IMR-90 (cell line): ENCODE measurements around the gene GNB4. TPM values are rescaled to one million over a fixed set of nuclear protein-coding genes. Genes with fewer than 3 reads are reported as not detected.

Source experiments
- ATAC-seq: fragments of 200-7000 bp; cut with Tn5 transposase; 2 replicates; pipeline ENCODE4 v1.9.1; 2020; ENCODE audit warnings: low read depth, mild to moderate bottlenecking, moderate library complexity
- BruUV-seq: library from RNA; stranded (reverse); fragments of 400-500 nt; replicated peaks from 2 replicates; lab custom pipeline; 2021; lab: Mats Ljungman, UMichigan
- CTCF ChIA-PET: fragments of 300-600 bp; formaldehyde crosslinking; extraction: SDS; loops from one replicate; lab custom pipeline; 2021; ENCODE audit warnings: antibody characterized with exemption; lab: Yijun Ruan, JAX
- POLR2A ChIA-PET: fragments of 300-600 bp; sonication (Branson Sonifier 250); formaldehyde crosslinking; loops from one replicate; lab custom pipeline; 2022; ENCODE audit warnings: antibody characterized with exemption; ENCODE audit not compliant: unreplicated experiment; lab: Charles Lee
- DNase-seq: peaks from one replicate; pipeline ENCODE4 v3.0.0; 2013
- H2AFZ ChIP-seq: replicated peaks from 2 replicates; pipeline ENCODE3; 2013; ENCODE audit warnings: low read length, mild to moderate bottlenecking; ENCODE audit not compliant: poor library complexity
- H2AK5ac ChIP-seq: 2 replicates; pipeline ENCODE4 v1.6.1; 2013; ENCODE audit warnings: low read depth, low read length, inconsistent platforms
- H2AK9ac ChIP-seq: replicated peaks from 2 replicates; pipeline ENCODE3; 2013; ENCODE audit warnings: mild to moderate bottlenecking, low read depth, low read length, moderate library complexity; ENCODE audit not compliant: poor library complexity
- H2BK120ac ChIP-seq: 2 replicates; pipeline ENCODE4 v1.6.1; 2013; ENCODE audit warnings: low read depth, low read length, inconsistent platforms
- H2BK15ac ChIP-seq: 3 replicates; pipeline ENCODE4 v1.6.1; 2013; ENCODE audit warnings: low read depth, low read length, inconsistent platforms
- H2BK20ac ChIP-seq: 2 replicates; pipeline ENCODE4 v1.6.1; 2013; ENCODE audit warnings: low read depth, mild to moderate bottlenecking, inconsistent platforms, low read length, moderate library complexity
- H2BK5ac ChIP-seq: 2 replicates; pipeline ENCODE4 v1.6.1; 2013; ENCODE audit warnings: mild to moderate bottlenecking, low read depth, low read length, inconsistent platforms; ENCODE audit not compliant: poor library complexity, severe bottlenecking
- H3K14ac ChIP-seq: replicated peaks from 2 replicates; pipeline ENCODE4 v1.6.1; 2013; ENCODE audit warnings: low read depth, low read length, inconsistent platforms
- H3K18ac ChIP-seq: 2 replicates; pipeline ENCODE4 v1.6.1; 2013; ENCODE audit warnings: low read depth, low read length, control low read depth
- H3K23ac ChIP-seq: 2 replicates; pipeline ENCODE4 v1.6.1; 2013; ENCODE audit warnings: low read depth, low read length, inconsistent platforms
- H3K27ac ChIP-seq: 2 replicates; pipeline ENCODE4 v1.5.1; 2013; ENCODE audit warnings: mild to moderate bottlenecking, control low read depth, low read length; ENCODE audit not compliant: insufficient read depth
- H3K27me3 ChIP-seq: 2 replicates; pipeline ENCODE4 v1.6.1; 2013; ENCODE audit warnings: low read length; ENCODE audit not compliant: control insufficient read depth, insufficient read depth
- H3K36me3 ChIP-seq: 2 replicates; pipeline ENCODE4 v1.6.1; 2013; ENCODE audit warnings: low read length, mixed read lengths; ENCODE audit not compliant: control insufficient read depth, insufficient read depth
- H3K4ac ChIP-seq: 2 replicates; pipeline ENCODE4 v1.6.1; 2013; ENCODE audit warnings: low read depth, low read length, inconsistent platforms
- H3K4me1 ChIP-seq: 2 replicates; pipeline ENCODE4 v1.6.1; 2013; ENCODE audit warnings: low read length, mixed read lengths; ENCODE audit not compliant: control insufficient read depth, insufficient read depth
- H3K4me2 ChIP-seq: 2 replicates; pipeline ENCODE4 v1.6.1; 2013; ENCODE audit warnings: low read depth, mild to moderate bottlenecking, control low read depth, low read length, moderate library complexity
- H3K4me3 ChIP-seq: 2 replicates; pipeline ENCODE4 v1.5.1; 2013; ENCODE audit warnings: low read depth, mild to moderate bottlenecking, control low read depth, low read length, moderate library complexity; ENCODE audit not compliant: insufficient read depth
- H3K56ac ChIP-seq: 2 replicates; pipeline ENCODE4 v1.6.1; 2013; ENCODE audit warnings: low read length, inconsistent platforms; ENCODE audit not compliant: insufficient read depth; ENCODE audit errors: extremely low read depth
- H3K79me1 ChIP-seq, 2 experiments: 2 replicates each; pipeline ENCODE4 v1.6.1; 2013; ENCODE audit warnings: low read length in 2 of 2, inconsistent platforms in 1 of 2, low read depth in 1 of 2
- H3K9ac ChIP-seq: 2 replicates; pipeline ENCODE4 v1.6.1; 2013; ENCODE audit warnings: low read depth, low read length, control low read depth
- H3K9me1 ChIP-seq: 2 replicates; pipeline ENCODE4 v1.6.1; 2013; ENCODE audit warnings: low read length, inconsistent platforms; ENCODE audit not compliant: insufficient read depth
- H3K9me3 ChIP-seq: 2 replicates; pipeline ENCODE4 v1.6.1; 2013; ENCODE audit warnings: low read length; ENCODE audit not compliant: control insufficient read depth, insufficient read depth
- H4K20me1 ChIP-seq: 2 replicates; pipeline ENCODE4 v1.6.1; 2013; ENCODE audit warnings: low read length, inconsistent platforms; ENCODE audit not compliant: insufficient read depth
- H4K5ac ChIP-seq: 2 replicates; pipeline ENCODE4 v1.6.1; 2013; ENCODE audit warnings: mild to moderate bottlenecking, low read depth, low read length, control low read depth
- H4K8ac ChIP-seq, 2 experiments: 2 replicates each; pipeline ENCODE4 v1.6.1; 2013; ENCODE audit warnings: low read depth in 2 of 2, low read length in 2 of 2, control low read depth in 1 of 2, inconsistent platforms in 1 of 2
- H4K91ac ChIP-seq: 2 replicates; pipeline ENCODE4 v1.6.1; 2013; ENCODE audit warnings: low read depth, low read length, inconsistent platforms; ENCODE audit not compliant: insufficient read depth
- BHLHE40 ChIP-seq: fragments of 150-350 bp; IDR thresholded peaks from 2 replicates; pipeline ENCODE4 v1.6.1; 2016; ENCODE audit warnings: mild to moderate bottlenecking, low read depth, low read length
- CEBPB ChIP-seq: IDR thresholded peaks from 2 replicates; pipeline ENCODE4 v1.6.1; 2012; ENCODE audit warnings: low read depth, low read length, improper control_type of control experiment
- CHD1 ChIP-seq: IDR thresholded peaks from 2 replicates; pipeline ENCODE4 v1.6.1; 2012; ENCODE audit warnings: low read depth, low read length, improper control_type of control experiment
- CTCF ChIP-seq: conservative IDR thresholded peaks from 2 replicates; pipeline ENCODE4 v1.5.1; 2012; ENCODE audit warnings: mild to moderate bottlenecking, low read depth, low read length, improper control_type of control experiment
- ELK1 ChIP-seq: fragments of 150-350 bp; IDR thresholded peaks from 2 replicates; pipeline ENCODE4 v1.6.1; 2016; ENCODE audit warnings: low read depth, mild to moderate bottlenecking, low read length, moderate library complexity, borderline replicate concordance
- FOS ChIP-seq: fragments of 150-350 bp; IDR thresholded peaks from 2 replicates; pipeline ENCODE4 v1.6.1; 2016; ENCODE audit warnings: low read depth, low read length
- MAFK ChIP-seq: IDR thresholded peaks from 2 replicates; pipeline ENCODE4 v1.6.1; 2012; ENCODE audit warnings: low read depth, low read length, improper control_type of control experiment
- MAZ ChIP-seq: IDR thresholded peaks from 2 replicates; pipeline ENCODE4 v1.6.1; 2012; ENCODE audit warnings: low read depth, mild to moderate bottlenecking, low read length, improper control_type of control experiment, moderate library complexity, borderline replicate concordance
- MXI1 ChIP-seq: IDR thresholded peaks from 2 replicates; pipeline ENCODE4 v1.6.1; 2012; ENCODE audit warnings: low read depth, mild to moderate bottlenecking, low read length, moderate library complexity, borderline replicate concordance
- NFE2L2 ChIP-seq: fragments of 150-350 bp; IDR thresholded peaks from 2 replicates; pipeline ENCODE4 v1.6.1; 2016; ENCODE audit warnings: low read depth, mild to moderate bottlenecking, low read length
- POLR2A ChIP-seq: IDR thresholded peaks from 2 replicates; pipeline ENCODE4 v1.6.1; 2012; ENCODE audit warnings: mild to moderate bottlenecking, low read depth, low read length
- RAD21 ChIP-seq: IDR thresholded peaks from 2 replicates; pipeline ENCODE4 v1.6.1; 2012; ENCODE audit warnings: low read length, improper control_type of control experiment
- RCOR1 ChIP-seq: IDR thresholded peaks from 2 replicates; pipeline ENCODE4 v1.6.1; 2012; ENCODE audit warnings: mild to moderate bottlenecking, low read length, improper control_type of control experiment; ENCODE audit not compliant: insufficient replicate concordance
- RFX5 ChIP-seq: IDR thresholded peaks from 2 replicates; pipeline ENCODE4 v1.8.0; 2012; ENCODE audit warnings: low read depth, mild to moderate bottlenecking, low read length, moderate library complexity
- SMC3 ChIP-seq: fragments of 150-350 bp; IDR thresholded peaks from 2 replicates; pipeline ENCODE4 v1.6.1; 2016; ENCODE audit warnings: low read depth, mild to moderate bottlenecking, antibody characterized with exemption, low read length, moderate library complexity
- USF2 ChIP-seq: fragments of 150-350 bp; IDR thresholded peaks from 2 replicates; pipeline ENCODE4 v1.6.1; 2017; ENCODE audit warnings: mild to moderate bottlenecking, antibody characterized with exemption, low read length, low read depth
- WGBS, 2 experiments: methylation state at CpG; one replicate each; pipeline versions ENCODE4 v1.1.5 to v1.1.7; 2013; ENCODE audit warnings: missing lambda C conversion rate in 2 of 2; ENCODE audit not compliant: insufficient read length in 1 of 2; ENCODE audit errors: extremely low coverage in 2 of 2; 5-methylcytosine and 5-hydroxymethylcytosine counted together
- dilution Hi-C: fragments of 300-500 bp; cut with HindIII; formaldehyde crosslinking; loops from one replicate; pipeline ENCODE4 v1.14.3; 2018; ENCODE audit warnings: low sequenced_read_pairs; ENCODE audit not compliant: unreplicated experiment
- in situ Hi-C: fragments of 300-500 bp; cut with MboI; formaldehyde crosslinking; loops from 3 replicates; pipeline ENCODE4 v1.14.3; 2019; ENCODE audit warnings: low sequenced_read_pairs, inconsistent platforms, mixed read lengths
- intact Hi-C: fragments of 100-400 bp; cut with micrococcal nuclease; formaldehyde crosslinking; loops from 2 replicates; pipeline ENCODE4 v1.10.0; 2022
- polyA plus RNA-seq, 3 experiments: library from polyadenylated mRNA; depleted of rRNA; stranded (reverse); fragments of >200 nt; gene quantifications; 2 replicates each; pipeline ENCODE4 v1.2.3, GENCODE V29; 2012; ENCODE audit warnings: low replicate concordance in 1 of 3
- total RNA-seq: library from RNA; depleted of rRNA; stranded (reverse); fragments of >200 nt; gene quantifications from 2 replicates; pipeline ENCODE4 v1.2.3, GENCODE V29; 2012

Gene GNB4
- total and polyA plus RNA-seq, 2 of the 4 experiments (the other 2 are of a cell fraction) = 22.1 to 112 TPM

GRCh38 chr3:179398574-179399231 lies 52.6 kb downstream of the GNB4 start:
- Histone ChIP-seq H3K9ac (no peak overlapping the region), H2BK5ac (peak overlapping the region; percentile 39), H2AFZ (no peak overlapping the region), H3K79me1 (peaks cover 10 to 24% of the 10 kb centered on the region in 2 experiments), H3K14ac (no peak overlapping the region), H3K27me3 (no peaks in the 10 kb centered on the region), H3K18ac (no peak overlapping the region), H3K56ac (no peak overlapping the region), H4K5ac (no peak overlapping the region), H3K4me3 (no peak overlapping the region), H2BK20ac (no peak overlapping the region), H2AK5ac (no peak overlapping the region), H2AK9ac (no peak overlapping the region), H4K91ac (no peak overlapping the region), H3K36me3 (peaks cover 25% of the 10 kb centered on the region), H3K4me1 (peaks cover 3% of the 10 kb centered on the region), H3K23ac (no peak overlapping the region), H3K4me2 (no peak overlapping the region), H3K4ac (no peak overlapping the region), H4K20me1 (no peaks in the 10 kb centered on the region), H2BK120ac (no peak overlapping the region), H3K9me3 (no peaks in the 10 kb centered on the region), H3K27ac (no peak overlapping the region), H3K9me1 (no peaks in the 10 kb centered on the region), H2BK15ac (no peak overlapping the region), H4K8ac (no peak overlapping the region)
- DNase-seq = peak; percentile 71
- BruUV-seq = no TSS peak
- TF ChIP-seq BHLHE40 (no peak), MAFK (no peak), CEBPB (no peak), RFX5 (no peak), CTCF (no peak), SMC3 (no peak), MAZ (no peak), FOS (no peak), CHD1 (no peak), RAD21 (no peak), MXI1 (no peak), USF2 (no peak), POLR2A (no peak), NFE2L2 (no peak), ELK1 (no peak), RCOR1 (no peak)
- ChIA-PET CTCF (no interaction called here), POLR2A (no interaction called here)
- dilution Hi-C loops (no loop called here), in situ Hi-C loops (no loop called here), intact Hi-C loops (no loop called here)
- peak; percentile 71 for ATAC-seq
- no CpG with 5 or more reads among the region's 2 CpGs for whole genome bisulfite sequencing, 2 experiments
